Measurements from ENCODE around the gene SLC25A21.
"Not testable (repeated sequence)": the region's sequence is repeated elsewhere in the genome, so short reads cannot be mapped to it uniquely, and the experiment has no call there.

SLC25A21 gene

DNA sequence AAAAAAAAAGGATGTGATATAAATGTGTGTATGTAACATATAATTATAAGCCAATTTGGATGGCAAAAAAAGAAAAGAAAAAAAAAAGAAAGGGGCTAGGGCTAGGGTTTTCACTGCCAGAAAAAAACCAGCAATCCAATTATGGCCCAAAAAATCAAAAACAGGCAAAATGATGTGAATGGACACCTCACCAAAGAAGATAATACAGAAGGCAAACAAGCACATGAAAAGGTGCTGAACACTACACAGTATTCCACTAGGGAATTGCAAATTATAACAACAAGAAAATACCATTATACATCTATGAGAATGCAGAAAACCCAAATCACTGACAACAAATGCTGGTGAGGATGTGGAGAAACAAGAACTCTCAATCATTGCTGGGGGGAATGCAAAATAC, 13.3 kb upstream of the SLC25A21 start:
- no peak for DNase-seq

DNA sequence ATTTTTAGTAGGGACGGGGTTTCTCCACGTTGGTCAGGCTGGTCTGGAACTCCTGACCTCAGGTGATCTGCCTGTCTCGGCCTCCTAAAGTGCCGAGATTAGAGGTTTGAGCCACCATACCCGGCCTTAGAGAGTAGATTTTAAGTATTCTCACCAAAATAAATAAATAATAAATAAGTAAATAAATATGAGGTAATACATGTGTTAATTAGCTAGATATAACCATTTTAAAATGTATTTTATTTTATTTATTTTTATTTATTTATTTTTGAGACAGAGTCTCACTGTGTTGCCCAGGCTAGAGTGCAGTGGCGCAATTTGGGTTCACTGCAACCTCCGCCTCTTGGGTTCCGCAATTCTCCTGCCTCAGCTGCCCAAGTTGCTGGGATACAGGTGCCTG, 12.1 kb upstream of the SLC25A21 start:
- not testable (repeated sequence) for DNase-seq

DNA sequence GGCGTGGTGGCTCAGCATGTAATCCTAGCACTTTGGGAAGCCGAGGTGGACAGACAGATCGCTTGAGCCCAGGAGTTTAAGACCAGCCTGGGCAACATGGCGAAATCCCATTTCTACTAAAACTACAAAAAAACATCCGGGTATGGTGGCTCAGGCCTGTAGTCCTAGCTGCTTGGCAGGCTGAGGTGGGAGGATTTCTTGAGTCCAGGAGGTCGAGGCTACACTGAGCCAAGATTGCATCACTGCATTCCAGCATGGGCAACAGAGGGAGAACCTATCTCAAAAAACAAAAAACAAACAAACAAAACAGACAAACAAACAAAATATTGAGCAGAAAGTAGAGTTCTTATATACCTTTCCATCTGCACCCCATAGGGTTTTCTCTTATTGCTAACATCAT, 9.0 kb upstream of the SLC25A21 start:
- DNase-seq = no peak

DNA sequence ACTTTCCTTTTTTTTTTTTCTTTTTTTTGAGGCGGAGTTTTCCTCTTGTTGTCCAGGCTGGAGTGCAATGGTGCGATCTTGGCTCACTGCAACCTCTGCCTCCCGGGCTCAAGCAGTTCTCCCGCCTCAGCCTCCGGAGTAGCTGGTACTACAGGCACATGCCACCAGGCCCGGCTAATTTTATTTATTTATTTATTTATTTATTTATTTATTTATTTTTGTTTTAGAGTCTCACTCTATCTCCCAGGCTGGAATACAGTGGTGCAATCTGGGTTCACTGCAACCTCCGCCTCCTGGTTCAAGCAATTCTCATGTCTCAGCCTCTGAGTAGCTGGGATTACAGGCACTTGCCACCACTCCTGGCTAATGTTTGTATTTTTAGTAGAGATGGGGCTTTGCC, 8.5 kb upstream of the SLC25A21 start:
- not testable (repeated sequence) for DNase-seq

DNA sequence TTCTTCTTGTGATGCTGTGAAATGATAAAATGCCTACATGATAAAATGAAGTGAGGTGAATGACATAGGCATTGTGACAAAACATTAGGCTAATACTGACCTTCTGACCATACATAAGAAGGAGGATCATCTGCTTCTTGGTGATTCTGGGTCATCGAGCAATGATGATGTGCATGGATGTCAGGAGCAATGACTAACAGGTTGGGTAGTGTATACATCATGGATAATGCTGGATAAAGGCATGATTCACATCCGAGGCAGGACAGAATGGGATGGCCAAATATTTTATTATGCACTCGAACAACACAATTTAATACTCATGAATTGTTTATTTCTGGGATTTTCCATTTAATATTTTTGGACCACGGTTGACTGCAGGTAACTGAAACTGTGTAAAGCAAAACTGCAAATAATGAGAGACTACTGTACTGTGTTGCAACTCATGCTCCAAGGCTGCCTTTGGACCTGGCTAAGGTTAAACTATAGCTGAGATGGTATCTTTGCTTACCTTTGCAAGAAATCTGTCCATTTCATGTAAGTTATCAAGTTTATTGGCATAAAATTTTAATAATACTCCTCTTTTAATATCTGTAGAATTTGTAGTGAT, 7.6 kb upstream of the SLC25A21 start:
- no peak for DNase-seq

DNA sequence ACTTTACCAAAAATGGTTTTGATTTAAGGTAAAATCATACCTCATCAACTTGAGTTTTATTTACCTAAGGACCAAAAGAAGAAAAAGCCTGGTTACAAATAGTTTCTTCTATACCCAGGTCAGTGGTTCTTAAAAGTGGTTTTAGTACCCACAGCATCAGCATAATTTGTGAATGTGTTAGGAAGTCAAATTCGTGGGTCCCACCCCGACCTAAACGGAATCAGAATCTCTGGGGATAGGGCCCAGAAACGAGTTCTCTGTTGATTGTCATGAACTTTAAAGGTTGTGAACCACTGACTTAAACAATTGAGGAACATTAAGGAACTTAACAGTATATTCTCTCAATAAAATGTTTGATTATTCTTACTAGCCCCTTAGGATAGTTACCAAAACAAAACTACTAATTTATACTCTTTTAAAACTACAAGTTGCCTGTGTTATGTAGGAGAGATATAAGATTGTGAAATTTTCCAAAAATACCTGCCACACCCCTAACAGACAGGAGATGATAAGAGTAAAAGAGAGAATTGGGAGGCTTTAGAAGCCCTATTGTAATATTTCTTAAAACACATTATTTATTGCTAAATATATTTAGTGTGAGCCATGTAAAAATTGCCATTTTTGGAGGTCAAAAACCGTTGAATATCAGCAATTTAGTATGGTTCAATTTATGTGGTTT, 669 bp upstream of the SLC25A21 start:
- DNase-seq = no peak

DNA sequence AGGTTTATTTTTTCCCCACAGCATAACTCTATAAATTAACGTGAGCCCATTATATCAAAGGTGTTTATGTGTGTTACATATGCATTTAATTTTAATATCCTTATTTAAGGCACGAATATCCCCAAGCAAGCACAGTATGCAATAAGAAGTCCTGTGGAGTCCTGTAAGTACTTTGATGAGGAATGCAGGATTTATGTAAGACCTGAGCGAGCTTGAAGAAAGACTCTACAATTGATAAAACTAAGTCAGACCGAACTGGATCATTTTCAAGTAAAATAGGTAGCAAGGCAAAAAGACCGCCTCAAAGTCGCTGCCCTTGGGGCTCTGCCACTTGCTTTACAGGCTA, 755 bp downstream of the SLC25A21 start:
- no peak for DNase-seq

DNA sequence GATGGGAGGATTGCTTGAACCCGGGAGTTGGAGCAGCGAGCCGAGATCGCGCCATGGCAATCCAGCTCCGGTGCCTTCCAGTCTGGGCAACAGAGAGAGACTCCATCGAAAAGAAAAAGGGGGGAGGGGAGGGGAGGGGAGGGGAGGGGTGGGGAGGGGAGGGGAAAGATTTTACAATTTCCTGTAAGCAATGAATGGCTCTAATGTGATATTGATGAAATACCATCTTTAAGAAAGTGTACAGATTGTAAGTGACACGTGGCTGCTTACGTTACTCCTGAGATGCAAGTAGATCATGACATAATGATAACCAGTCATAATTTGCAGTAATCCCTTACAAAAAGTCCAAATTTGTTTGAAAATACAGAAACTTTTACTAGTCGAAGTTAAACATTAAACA, 1.4 kb downstream of the SLC25A21 start:
- no peak for DNase-seq

DNA sequence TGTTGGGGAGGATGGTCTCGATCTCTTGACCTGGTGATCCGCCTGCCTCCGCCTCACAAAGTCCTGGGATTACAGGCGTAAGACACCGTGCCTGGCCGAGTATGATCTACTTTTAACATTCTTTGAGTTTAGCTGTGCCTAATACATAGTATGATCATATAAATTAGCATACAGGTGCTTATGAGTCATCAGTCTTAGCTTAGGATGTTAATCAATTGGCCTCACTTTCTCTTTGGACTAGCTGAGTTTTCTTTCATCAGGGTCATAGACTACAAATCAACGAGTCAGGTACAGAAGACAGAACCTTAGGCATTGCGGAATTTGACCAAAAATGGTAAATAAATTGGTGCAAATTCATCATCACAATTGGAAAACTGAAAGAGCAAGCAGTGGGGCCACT, 2.2 kb downstream of the SLC25A21 start:
- DNase-seq = no peak

DNA sequence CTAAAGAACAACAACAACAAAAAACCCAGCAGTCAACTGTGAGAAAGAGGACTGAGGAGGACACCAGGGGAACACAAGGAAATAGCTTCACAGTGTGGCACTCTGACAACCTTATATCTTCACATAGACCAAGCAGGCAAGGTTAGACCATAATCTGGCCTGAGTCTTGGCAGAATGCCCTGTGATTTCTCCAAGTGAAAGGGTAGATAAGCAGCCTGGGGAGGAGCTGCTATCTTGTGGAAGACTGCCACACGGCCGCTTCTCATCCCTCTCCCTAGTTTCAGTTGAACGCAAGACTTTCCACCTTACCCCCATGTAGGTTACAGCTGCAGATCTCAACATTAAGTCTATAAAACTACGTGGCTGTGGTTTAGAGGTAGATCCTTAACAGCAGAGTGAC, 3.7 kb downstream of the SLC25A21 start:
- DNase-seq = no peak

DNA sequence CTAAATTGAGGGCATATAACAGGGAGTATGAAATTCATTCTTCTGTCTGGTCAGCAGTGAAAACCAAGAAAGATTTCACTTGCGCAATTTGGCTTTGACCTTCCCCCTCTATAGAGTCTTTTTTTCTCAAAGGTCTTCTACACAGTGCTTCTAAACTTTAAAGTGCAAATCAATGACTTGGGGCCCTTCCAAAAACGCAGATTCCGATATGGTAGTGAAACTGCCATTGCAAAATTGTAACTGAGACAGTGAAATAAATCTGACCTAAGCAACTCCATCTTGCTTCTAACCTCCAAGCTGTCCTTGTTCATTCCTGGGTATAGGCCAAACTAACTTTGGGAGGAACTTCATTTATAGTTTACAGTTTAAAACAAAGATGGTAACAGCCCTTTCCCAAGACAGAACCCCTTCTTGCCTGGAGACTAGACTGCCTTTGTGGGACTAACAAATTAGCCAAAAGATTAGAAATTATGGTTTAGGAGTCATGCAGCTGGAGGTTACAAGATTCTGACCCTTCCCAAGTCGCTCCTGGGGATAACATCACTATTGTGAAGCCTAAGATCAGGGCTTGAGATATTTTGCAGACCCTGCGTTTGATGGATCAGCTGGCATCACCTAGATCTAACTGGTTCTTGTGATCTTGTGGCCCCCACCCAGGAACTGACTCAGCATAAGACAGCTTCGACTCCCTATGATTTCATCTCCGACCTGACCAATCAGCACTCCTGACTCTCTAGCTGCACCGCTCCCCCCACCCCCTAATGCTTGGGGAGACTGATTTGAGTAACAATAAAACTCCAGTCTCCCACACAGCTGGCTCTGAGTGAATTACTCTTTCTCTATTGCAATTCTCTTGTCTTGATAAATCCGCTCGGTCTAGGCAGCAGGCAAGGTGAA, 5.0 kb downstream of the SLC25A21 start:
- DNase-seq = no peak

DNA sequence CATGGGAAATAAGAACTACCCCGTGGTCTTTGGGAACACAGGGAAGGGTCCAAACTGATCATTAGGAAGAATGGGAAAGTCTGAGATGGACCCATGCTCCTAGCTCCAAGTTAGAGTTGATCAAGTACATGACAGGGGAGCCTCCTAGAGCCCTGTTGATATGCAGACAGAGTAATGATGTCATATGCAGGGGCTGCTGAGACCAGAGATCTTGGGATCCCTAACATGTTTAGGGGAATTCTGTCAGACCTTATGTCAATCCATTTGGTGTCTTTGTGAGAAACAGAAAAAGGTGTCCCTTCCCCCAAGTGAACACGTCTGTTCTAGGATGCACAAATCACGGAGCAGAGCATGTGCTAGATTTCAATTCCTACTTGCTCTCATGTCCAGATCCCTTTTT, 6.6 kb downstream of the SLC25A21 start:
- no peak for DNase-seq

DNA sequence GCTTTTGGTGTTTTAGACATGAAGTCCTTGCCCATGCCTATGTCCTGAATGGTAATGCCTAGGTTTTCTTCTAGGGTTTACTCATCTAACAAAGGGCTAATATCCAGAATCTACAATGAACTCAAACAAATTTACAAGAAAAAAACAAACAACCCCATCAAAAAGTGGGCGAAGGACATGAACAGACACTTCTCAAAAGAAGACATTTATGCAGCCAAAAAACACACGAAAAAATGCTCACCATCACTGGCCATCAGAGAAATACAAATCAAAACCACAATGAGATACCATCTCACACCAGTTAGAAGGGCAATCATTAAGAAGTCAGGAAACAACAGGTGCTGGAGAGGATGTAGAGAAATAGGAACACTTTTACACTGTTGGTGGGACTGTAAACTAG, 10.1 kb downstream of the SLC25A21 start:
- not testable (repeated sequence) for DNase-seq

DNA sequence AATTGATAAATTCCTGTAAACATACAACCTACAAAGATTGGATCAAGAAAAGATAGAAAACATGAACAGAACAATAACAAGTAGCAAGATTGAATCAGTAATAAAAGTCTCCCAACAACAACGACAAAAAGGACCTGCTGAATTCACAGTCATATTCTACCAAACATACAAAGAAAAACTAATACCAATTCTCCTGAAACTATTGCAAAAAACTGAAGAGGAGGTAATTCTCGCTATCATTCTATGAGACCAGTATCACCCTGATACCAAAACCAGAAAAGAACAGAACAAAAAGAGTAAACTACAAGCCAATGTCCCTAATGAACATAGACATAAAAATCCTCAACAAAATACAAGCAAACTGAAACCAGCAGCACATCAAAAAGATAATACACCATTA, 14.4 kb downstream of the SLC25A21 start:
- no peak for DNase-seq

DNA sequence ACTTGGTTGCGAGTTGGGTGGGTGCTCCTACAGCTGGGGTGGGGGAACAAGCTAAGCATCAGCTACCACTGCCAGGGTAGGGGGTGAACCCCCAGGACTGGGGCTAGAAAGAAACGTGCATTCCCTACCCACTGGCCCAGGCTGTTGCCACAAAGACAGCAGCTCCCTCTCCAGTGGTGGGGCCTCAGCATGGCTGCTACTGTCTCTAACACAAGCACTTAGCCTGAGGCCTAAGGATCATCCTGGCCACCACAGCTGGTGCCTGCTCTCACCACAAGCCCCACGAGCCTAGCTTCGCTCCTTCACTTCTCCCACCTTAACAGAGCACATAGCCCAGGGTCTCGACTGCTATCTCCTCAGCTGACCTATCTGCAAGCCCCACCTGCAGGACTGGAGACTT, 18.9 kb downstream of the SLC25A21 start:
- DNase-seq = no peak

DNA sequence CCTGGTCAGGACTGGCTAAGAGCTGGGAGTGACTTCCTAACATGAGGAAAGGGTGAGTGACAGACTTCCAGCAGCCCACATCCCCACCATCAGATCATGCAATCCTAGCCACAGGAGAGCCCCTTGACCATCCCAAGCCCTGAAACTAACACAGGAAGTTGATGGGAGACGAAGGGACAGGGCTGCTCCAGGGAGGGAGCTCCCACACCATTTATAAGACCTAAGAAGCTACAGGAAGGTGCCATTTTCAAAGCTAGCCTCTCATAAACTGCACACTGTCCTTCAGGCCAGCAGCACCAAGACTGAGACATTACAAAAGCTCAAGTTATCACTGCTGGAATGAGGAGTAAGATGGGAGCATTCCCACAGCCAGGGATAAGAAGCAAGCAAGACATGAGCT, 19.4 kb downstream of the SLC25A21 start:
- no peak for DNase-seq

DNA sequence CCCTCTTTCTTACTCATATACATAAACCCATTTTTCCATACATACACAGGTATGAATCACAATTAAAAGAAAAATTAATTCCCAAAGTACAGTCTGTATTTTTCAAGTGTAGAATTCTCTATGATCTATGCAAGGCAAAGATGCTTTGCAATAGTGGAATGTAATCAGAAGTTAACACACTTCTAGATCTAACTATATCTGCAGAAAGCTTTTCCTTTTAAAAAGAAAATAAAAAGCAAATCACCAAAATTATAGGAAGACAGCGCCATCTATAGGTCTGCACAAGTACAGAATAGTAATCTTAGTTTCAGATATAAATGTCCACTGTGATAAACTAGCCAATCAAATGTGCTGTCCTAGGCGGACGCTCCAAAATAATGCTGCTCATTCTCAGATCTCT, 22.0 kb downstream of the SLC25A21 start:
- DNase-seq = no peak

DNA sequence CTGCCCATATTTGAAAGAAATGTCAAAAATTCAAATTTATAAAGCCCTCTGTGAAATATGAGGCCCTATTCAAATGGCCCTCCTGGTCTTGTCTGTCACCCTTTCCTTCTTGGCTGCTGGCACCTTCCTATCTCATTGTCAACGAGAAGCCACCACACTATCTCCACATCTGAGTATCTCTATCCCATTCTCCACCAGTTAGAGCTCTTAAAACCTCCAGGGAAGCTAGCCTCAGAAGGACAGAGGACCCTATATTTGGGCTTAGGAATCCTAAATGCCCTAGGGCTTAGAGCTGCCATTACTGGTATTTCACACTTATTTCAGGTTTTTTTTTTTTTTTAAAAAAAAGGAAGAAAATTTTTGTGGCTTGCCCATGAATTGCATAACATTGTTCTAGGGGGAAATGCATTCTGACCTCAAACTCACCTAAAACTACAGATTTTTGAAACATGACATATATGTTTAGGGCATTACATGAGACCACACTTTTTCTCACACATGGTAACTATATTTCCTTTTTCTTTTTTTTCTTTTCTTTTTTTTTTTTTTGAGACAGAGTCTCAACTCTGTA, 25.0 kb downstream of the SLC25A21 start:
- no peak for DNase-seq

DNA sequence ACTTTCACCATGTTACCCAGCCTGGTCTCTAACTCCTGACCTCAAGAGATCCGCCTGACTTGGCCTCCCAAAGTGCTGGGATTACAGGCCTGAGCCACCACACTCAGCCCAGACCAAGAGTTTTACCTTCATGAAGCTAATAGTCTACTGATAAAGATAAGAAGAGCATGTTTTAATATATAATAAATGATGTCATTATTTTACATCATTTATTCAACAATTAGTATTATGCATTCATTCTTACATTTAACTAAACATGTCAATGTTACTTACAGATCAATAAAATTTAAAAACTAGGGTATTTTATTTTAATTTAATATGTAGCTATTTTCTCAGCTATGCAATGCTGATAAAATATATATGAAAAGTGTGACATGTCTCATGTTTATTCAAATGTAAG, 26.0 kb downstream of the SLC25A21 start:
- DNase-seq = not testable (repeated sequence)

DNA sequence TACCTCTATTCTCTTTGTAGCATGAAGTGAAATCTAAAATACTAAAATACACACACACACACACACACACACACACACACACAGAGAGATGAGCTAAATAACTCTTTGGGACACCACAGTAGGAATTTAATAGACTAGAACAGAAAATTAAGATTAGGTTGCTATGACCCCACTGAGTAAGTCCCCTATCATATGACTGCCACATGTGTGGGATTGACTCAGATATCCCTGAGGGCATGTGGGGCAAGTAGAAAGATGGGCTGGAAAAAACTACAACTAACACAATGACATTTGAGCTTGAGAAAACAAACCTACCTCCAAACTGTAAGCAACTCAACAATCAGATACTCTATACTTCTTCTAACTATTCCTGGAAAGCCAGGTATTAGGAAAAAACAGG, 27.0 kb downstream of the SLC25A21 start:
- no peak for DNase-seq

DNA sequence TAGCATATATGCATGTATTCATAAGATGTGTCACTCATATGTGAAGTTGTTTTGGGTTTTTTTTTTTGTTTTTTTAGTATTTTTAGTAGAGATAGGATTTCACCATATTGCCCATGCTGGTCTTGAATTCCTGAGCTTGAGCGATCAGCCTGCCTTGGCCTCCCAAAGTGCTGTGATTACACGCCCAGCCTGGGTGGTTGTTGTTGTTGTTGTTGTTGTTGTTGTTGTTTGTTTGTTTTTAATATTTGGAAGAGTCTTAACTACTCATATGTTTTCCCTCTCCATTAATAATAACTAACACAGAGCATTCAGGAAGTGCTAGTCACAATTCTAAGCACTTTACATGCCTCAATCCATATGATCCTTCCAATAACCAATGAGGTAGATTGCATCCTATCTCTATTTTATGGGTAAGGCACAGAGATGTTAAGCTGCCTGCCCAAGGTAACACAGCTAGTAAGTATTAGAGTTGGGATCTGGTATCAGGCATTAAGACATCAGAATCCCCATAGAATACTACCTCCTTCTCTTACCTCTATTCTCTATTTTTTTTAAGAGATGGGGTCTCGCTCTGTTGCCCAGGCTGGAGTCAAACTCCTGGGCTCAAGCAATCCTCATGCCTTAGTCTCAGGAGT, 27.6 kb downstream of the SLC25A21 start:
- DNase-seq = no peak

DNA sequence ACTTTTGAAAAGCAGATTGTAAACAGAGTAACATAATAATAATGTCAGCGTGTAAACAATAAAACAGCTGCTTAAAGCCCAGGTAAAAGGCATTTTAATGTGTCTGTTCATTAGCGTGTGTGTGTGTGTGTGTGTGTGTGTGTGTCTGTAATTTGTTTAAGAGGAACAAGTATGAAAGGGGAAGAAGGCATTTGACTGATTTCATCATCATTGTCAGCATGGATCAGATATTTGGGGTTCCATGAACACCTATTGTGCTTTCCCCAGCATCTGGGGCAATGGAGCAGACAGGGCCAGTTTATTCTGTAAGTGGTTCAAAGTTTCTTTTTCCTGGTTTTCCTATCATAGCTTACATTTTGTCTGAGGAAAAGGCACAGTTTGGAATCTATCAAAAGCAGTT, 28.9 kb downstream of the SLC25A21 start:
- no peak for DNase-seq

DNA sequence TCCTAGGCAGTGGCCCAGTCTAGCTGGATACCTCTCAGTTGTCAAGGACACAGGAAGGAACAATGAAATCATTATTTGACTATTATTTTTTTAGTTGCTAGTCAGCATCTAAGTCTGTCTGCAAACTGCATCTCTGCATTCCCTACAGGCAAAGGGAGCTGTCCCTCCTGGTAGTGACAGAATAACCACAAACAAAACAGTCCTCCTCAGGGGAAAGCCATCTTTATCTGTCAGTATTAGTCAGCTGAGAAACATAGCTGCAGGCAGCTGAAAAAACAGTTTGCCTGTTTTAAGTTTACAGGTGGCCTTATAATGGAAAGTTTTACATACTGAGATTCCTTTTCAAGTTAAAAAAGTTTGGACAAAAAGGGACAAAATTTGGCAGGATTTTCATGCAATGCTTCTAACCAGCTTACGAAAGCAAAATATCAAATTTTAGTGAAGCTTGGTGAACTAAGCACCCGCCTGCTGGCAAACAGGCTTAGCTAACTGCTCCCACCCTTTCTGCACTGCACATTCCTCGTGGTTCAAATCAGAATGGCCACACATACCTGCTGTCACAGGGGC, 29.5 kb downstream of the SLC25A21 start:
- DNase-seq = no peak
